K562 treated with DMSO at 1 percent for 24 hours (cell line): ENCODE measurements around the gene MRPL10. TPM values are rescaled to one million over a fixed set of nuclear protein-coding genes. Genes with fewer than 3 reads are reported as not detected.

ENCODE experiments used
- total RNA-seq: library from RNA; unstranded; fragments of 300-600 nt; gene quantifications from 2 replicates; pipeline ENCODE4 v1.2.3, GENCODE V29; 2022; ENCODE audit warnings: low read depth; ENCODE audit not compliant: insufficient read depth

The MRPL10 gene
- 87.6 and 101 TPM in 2 replicates for total RNA-seq

DNA sequence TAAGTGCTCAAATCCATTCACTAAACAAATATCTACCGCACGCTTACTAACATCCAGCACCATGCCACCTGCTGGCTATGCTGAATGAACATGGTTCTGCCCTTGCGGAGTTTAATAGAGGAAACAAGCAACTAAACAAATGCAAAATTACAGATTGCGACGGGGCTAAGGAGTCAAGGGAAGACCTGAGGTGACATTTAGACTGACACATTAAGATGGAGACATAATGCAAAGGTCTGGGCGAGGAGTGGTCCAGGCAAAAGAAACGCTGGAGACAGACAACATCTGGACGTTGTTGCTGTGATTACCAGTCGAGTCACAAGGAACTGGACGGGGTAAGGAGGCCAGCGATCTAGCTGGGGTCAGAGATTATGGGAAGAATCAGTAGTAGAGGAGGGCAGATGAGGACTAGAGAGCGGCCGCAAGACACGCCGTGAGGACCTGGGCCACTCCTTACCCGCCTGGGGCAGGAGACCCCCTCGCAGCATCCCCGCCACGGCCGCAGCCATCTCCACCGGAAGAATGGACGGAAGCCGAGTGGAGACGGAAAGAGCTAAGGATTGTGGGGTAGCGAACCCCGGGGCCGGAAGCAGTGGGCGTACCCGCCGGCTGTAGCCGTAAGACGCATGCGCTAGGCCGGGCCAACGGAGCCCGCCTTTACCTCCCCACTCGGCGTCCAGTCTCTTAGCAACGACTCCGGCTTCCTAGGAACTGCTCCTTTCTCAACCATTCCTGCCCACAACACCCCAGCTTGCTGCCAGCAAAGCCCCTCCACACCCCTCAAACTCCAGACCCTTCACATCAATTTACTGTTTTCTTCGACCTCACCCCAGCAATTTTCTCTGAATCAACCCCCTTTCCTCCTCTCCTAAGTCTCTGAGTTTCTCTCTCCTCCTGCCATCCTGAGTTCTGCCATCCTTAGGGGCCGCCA is at the start of gene MRPL10, which contains the start of gene LRRC46:
TSS of gene MRPL10 (minus strand) at position 539 of the 931 bp plus-strand sequence. CDS start at position 509, 30 bp downstream.
TSS of gene LRRC46 (plus strand) at position 668 of the 931 bp plus-strand sequence. CDS start 320 bp downstream, outside the sequence.

DNA sequence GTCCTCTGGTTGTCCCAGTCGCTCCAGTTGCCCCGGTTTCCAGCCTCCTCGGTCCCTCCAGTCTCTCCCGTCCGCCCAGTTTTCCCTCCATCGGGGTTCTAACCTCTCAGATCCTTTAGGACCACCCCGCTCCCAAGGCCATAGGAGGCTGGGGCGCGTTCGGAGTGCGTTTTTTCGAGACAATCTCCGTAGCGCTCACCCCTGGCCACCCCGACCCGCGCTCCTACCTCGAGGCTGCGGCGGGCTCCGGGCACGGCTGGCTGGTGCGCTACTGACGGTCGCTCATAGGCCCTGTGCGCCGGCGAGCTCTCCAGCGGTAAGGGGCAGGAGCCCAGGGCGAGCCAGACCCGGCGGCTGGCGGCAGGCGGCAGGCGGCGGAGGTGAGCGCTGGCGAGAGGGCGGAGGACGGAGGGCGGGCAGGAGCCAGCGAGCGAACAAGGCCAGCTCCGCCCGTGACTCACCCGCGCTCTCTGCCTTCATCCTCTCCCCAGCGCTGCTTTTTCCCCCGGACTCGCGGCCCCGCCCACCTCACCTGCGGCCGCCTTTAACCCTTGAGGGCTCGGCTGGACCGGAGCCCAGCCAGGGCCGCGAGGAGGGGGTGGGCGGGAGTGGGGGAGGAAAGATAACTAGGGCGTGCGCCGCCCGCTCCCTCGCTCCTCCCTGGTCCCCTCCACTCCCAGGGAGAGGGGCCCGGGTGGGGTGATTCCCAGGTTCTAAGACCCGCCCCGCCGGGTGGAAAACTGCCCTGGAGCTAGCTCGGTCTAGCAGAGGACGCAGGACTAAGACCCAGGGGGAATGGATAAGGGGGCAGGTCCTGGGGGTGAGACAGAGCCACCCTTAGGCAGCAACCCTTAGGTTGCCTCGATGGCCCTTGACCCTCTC is 19.6 kb upstream of the MRPL10 start, which contains the start of gene SP6:
TSS of gene SP6 (minus strand) at position 472 of the 882 bp plus-strand sequence. CDS start 2,734 bp downstream, outside the sequence.

DNA sequence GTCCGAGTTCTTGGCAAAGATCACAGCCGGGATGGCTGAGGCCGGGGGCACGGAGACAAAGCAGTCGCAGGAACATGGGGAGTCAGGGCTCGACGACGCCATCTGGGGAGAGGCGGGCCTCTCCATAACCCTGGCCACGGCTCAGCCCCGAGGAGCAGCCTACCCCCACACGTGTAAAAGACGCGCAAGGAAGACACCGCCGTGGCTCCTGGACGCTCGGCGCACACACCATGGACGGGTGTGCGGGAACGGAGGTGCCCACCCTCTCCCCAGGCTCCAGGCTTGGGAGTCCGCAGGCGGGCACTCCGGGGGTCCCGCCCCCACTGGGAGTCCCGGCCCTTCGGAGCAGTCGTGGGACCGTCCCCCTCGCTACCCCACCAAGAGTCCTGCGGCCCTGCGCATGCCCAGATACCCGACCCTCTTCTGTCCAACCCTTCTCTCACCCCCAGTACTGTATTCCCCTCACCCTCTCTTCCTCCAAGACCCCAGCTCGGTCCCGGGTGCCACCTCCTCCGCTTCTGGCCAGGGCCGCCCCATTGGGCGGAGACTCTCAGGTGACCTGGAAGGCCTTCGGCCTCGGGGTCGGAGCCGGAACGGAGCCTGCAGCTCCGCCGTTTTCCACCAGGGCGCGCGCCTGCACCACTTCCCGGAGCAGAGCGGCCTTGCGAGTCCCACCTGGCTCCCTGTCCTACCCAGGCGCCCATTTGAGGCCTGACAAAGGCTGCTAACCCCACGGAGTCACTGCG is 9.6 kb upstream of the MRPL10 start, which contains the start of gene SCRN2:
TSS of gene SCRN2 (minus strand) at position 532 of the 746 bp plus-strand sequence. CDS start at position 102, 430 bp downstream.

DNA sequence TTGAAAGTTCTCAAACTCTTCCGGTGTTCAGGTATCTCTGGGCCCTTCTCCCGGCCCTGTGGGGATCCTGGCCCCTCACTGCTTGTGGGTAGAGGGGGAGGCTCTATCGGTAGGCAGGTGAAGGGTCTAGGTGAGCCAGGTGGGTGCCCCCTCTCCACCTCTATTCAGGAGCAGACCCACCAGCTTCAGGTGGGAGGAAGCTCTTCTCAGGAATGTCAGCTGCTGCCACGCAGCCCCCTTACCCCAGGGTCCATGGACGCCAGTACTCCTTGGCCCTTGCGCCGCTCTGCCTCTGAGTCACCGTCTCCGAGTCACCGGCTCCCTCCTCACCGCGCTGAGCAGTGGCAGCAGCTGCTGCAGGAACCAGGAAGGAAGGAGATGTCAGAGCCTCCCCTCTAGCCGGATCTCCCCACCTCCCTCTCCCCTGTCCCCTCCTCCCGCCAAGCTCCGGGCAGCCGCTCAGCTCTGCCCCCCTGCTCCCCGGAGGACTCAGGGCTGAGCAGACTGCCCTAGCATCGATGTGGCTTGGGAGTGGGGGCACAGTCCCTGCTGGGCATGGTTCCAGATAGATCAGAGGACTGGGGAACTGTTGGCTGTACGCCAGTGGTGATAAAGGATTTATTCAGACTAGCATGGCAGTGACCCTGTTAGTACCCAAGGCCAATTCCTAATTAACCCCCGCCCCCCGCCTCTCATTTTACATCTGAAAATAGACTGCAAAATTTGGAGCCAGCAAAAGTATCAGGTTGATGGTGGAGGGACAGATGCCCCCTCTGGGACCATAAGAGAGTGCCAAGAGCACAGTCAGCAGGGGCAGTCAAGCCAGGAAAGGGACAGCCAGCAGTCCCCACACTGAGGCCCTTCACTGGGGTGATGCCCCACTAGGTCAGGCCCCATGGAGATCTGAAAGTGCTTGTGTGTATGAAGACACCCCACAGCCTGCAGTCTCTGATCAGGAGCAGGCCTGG is 9.6 kb downstream of the MRPL10 start, which contains the start of gene OSBPL7:
TSS of gene OSBPL7 (minus strand) at position 371 of the 968 bp plus-strand sequence. CDS start 1,516 bp downstream, outside the sequence.

Other genes with a start within 250 kb of the MRPL10 start
- gene KPNB1, start 181.6 kb downstream of the MRPL10 start, total RNA-seq: 146 and 148 TPM in 2 replicates
- gene TBKBP1, start 137.4 kb downstream of the MRPL10 start, total RNA-seq: 10.9 and 11.2 TPM in 2 replicates
- not detected in 2 replicates for gene TBX21, start 98.3 kb downstream of the MRPL10 start, total RNA-seq
- 11.3 and 13.5 TPM in 2 replicates for gene OSBPL7, start 9.7 kb downstream of the MRPL10 start, total RNA-seq
- 1.0 and 1.1 TPM in 2 replicates for gene LRRC46, start 129 bp upstream of the MRPL10 start, total RNA-seq
- gene SCRN2, start 9.7 kb upstream of the MRPL10 start, total RNA-seq: 23.5 and 27.4 TPM in 2 replicates
- 11.8 and 14.9 TPM in 2 replicates for gene SP6, start 19.6 kb upstream of the MRPL10 start, total RNA-seq
- 19.0 and 23.9 TPM in 2 replicates for gene SP2, start 64.7 kb upstream of the MRPL10 start, total RNA-seq
- 10.9 and 12.6 TPM in 2 replicates for gene PNPO, start 110.0 kb upstream of the MRPL10 start, total RNA-seq
- not detected in 2 replicates for gene PRR15L, start 126.3 kb upstream of the MRPL10 start, total RNA-seq
- gene CDK5RAP3, start 139.6 kb upstream of the MRPL10 start, total RNA-seq: 124 and 144 TPM in 2 replicates
- gene COPZ2, start 206.3 kb upstream of the MRPL10 start, total RNA-seq: not detected in 2 replicates
- gene NFE2L1, start 216.8 kb upstream of the MRPL10 start, total RNA-seq: 193 and 207 TPM in 2 replicates